Muscle of leg (tissue), 11 donors: ENCODE results near the gene COL24A1. TPM values are rescaled to one million over a fixed set of nuclear protein-coding genes. Genes with fewer than 3 reads are reported as not detected.
A peak's percentile ranks its signal among the peaks of the same experiment; 100 is the strongest.
"Not testable (repeated sequence)": the region's sequence is repeated elsewhere in the genome, so short reads cannot be mapped to it uniquely, and the experiment has no call there.

Source experiments
- DNase-seq: peaks from one replicate; pipeline ENCODE4 v3.0.0; 2013
- H3K27ac ChIP-seq: one replicate; pipeline ENCODE4 v1.5.1; 2013; ENCODE audit warnings: mild to moderate bottlenecking, low read length, control low read depth
- H3K27me3 ChIP-seq: one replicate; pipeline ENCODE4 v1.6.1; 2013; ENCODE audit warnings: low read length; ENCODE audit not compliant: control insufficient read depth, insufficient read depth
- H3K36me3 ChIP-seq: one replicate; pipeline ENCODE4 v1.6.1; 2013; ENCODE audit warnings: low read length; ENCODE audit not compliant: control insufficient read depth, insufficient read depth
- H3K4me1 ChIP-seq: one replicate; pipeline ENCODE4 v1.6.1; 2013; ENCODE audit warnings: low read length; ENCODE audit not compliant: control insufficient read depth, insufficient read depth
- H3K4me3 ChIP-seq: one replicate; pipeline ENCODE4 v1.5.1; 2013; ENCODE audit warnings: low read length, control low read depth
- H3K9me3 ChIP-seq: replicated peaks from 2 replicates; pipeline ENCODE4 v1.6.1; 2013; ENCODE audit warnings: low read depth, low read length; ENCODE audit not compliant: control insufficient read depth
- WGBS: methylation state at CpG from one replicate; pipeline ENCODE4 v1.1.5; 2013; ENCODE audit warnings: missing lambda C conversion rate; ENCODE audit not compliant: insufficient coverage; 5-methylcytosine and 5-hydroxymethylcytosine counted together
- polyA plus RNA-seq, 8 donors: library from polyadenylated mRNA; unstranded; fragments of 120-200 nt; gene quantifications; one replicate each; pipeline versions ENCODE4 v1.2.1 to v1.2.3, GENCODE V29; 2013; ENCODE audit warnings: inconsistent platforms in 1 of 8, low replicate concordance in 1 of 8; ENCODE audit not compliant: insufficient read length in 8 of 8, insufficient read depth in 1 of 8
- total RNA-seq: library from RNA; stranded (reverse); fragments of 120-200 nt; gene quantifications from one replicate; pipeline ENCODE4 v1.2.4, GENCODE V29; 2013

The COL24A1 gene
- total and polyA plus RNA-seq, 9 donors, result 3.3 to 12.4 (median 6.6) TPM

DNA sequence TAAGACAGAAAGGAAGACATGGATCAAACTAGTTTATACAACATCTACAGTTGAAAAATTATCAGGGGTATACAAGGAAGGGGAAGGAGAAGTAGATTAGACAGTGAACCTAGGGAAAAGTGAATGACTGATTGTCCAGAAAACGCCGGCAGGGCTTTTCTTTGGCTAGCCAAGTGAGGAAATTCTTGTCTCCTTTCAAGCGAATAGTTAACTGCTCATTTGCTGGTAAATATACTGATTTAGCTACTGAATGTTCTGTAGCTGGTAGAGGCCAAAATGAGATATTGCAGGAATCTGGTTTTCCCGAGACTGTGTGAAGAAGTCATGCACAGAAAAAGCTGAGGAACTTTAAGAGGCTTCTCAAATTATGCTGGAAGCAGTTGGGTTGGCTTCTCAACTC is 319.8 kb downstream of the COL24A1 start:
- DNase-seq, result no peak
- no peaks in the 10 kb centered on the region for H3K4me1 ChIP-seq
- no peaks in the 10 kb centered on the region for H3K9me3 ChIP-seq
- no peaks in the 10 kb centered on the region for H3K27me3 ChIP-seq
- H3K27ac ChIP-seq, result no peak overlapping the region
- no peak overlapping the region for H3K4me3 ChIP-seq
- H3K36me3 ChIP-seq, result no peaks in the 10 kb centered on the region
- WGBS, result 67% methylated on average over 4 of the region's 4 CpGs

DNA sequence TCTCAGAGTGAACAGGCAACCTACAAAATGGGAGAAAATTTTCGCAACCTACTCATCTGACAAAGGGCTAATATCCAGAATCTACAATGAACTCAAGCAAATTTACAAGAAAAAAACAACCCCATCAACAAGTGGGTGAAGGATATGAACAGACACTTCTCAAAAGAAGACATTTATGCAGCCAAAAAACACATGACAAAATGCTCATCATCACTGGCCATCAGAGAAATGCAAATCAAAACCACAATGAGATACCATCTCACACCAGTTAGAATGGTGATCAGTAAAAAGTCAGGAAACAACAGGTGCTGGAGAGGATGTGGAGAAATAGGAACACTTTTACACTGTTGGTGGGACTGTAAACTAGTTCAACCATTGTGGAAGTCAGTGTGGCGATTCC is 323.4 kb downstream of the COL24A1 start:
- WGBS, result no CpG with 5 or more reads among the region's 2 CpGs
- H3K4me3 ChIP-seq, DNase-seq, H3K27me3 ChIP-seq, H3K9me3 ChIP-seq, H3K36me3 ChIP-seq, H3K27ac ChIP-seq, H3K4me1 ChIP-seq: not testable (repeated sequence)

DNA sequence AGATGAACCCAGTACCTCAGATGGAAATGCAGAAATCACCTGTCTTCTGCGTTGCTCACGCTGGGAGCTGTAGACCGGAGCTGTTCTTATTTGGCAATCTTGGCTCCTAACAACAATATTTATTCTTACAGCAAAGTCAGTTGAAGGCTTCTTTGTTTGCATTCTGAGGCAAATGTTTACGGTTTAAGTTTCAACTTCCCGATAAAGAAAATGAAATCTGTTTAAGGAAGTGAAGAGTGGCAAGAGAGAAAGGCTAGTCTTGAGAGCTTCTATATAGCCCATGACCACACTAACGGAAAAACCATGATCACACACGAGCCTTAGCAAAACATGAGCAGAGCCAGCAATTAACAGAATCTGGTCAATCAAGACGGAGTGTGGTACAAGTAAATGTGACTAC is 325.7 kb downstream of the COL24A1 start:
- no peak overlapping the region for H3K27ac ChIP-seq
- no peaks in the 10 kb centered on the region for H3K36me3 ChIP-seq
- WGBS, result 100% methylated on average over 1 of the region's 8 CpGs
- H3K27me3 ChIP-seq, result no peaks in the 10 kb centered on the region
- no peak for DNase-seq
- no peak overlapping the region for H3K4me3 ChIP-seq
- H3K9me3 ChIP-seq, result no peaks in the 10 kb centered on the region
- no peaks in the 10 kb centered on the region for H3K4me1 ChIP-seq

DNA sequence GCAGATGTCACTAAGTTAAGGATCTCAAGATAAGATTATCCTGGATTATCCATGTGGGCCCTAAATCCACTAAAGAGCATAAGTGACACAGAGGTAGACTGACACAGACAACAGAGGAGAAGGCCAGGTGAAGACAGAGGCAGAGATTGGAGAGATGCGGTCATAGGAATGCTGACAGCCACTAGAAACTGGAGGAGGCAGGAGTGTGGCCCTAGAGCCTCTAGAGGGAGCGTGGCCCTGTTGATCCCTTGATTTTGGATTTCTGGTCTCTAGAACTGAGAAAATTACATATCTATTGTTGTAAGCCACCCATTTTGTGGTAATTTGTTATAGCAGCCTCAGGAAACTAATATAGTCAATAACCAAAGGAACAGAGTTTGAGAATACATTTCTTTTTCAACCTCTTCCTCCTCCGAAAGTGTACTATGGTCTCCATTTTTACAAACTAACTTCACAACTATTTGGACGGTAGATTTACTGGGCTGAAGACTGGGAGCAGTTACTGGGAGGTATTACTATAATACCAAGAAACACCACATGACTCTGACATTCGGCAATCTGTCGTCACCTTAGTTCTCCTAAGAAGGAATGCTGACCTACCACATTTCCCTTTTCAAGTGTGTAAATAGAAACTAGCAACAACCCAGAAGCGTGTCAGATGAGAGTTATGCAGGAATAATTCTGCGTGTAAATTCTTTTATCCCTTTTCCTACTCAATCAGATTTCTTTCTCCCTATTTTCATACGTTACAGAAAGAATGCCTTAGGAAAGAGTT is 332.3 kb downstream of the COL24A1 start:
- H3K36me3 ChIP-seq, result no peaks in the 10 kb centered on the region
- no peaks in the 10 kb centered on the region for H3K4me1 ChIP-seq
- 75% methylated on average over 1 of the region's 9 CpGs for WGBS
- DNase-seq, result no peak
- no peak overlapping the region for H3K4me3 ChIP-seq
- H3K9me3 ChIP-seq, result no peaks in the 10 kb centered on the region
- no peak overlapping the region for H3K27ac ChIP-seq
- H3K27me3 ChIP-seq, result no peaks in the 10 kb centered on the region

DNA sequence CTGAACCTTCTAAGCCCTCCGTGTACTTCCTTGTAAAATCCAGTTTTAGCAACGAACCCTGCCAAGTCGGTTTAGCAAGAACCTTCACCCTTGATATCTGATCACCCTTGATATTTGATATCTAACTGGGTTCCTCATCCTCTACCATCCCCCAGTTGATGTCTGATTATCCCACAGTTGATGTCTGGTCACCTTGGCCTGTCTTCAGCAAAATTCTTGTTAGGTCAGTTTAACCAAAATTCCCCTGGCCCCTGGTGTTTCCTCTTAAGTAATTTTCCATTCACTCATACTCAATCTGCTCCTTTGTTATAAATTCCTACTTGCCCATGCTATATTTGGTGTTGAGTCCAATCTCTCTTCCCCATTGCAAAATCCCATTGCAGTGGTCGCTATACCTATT is 333.9 kb downstream of the COL24A1 start:
- Histone ChIP-seq H3K27me3 (no peaks in the 10 kb centered on the region), H3K4me1 (no peaks in the 10 kb centered on the region), H3K4me3 (no peak overlapping the region), H3K9me3 (no peaks in the 10 kb centered on the region), H3K36me3 (no peaks in the 10 kb centered on the region), H3K27ac (no peak overlapping the region)
- DNase-seq, result no peak
- WGBS, result 53% methylated on average over 3 of the region's 4 CpGs

DNA sequence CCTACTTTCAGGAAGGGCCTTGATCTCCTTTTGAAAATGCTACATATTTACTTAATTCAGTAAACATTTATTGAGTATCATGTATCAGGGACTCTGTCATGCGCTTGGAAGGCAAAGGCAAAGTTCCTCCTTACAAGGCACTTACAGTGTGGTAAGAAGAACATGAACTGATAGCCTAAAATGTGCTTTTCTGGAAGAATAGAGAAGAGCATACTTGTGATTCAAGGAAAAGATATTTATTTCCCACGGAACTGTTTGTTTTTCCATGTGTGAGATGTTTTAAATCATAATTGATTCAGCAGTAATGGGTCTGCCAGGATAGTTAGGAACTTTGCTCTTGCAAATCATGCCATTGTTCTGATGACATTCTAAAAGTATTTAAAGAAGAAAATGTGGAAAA is 338.2 kb downstream of the COL24A1 start:
- H3K9me3 ChIP-seq, result no peaks in the 10 kb centered on the region
- H3K27ac ChIP-seq, result no peak overlapping the region
- no peaks in the 10 kb centered on the region for H3K36me3 ChIP-seq

DNA sequence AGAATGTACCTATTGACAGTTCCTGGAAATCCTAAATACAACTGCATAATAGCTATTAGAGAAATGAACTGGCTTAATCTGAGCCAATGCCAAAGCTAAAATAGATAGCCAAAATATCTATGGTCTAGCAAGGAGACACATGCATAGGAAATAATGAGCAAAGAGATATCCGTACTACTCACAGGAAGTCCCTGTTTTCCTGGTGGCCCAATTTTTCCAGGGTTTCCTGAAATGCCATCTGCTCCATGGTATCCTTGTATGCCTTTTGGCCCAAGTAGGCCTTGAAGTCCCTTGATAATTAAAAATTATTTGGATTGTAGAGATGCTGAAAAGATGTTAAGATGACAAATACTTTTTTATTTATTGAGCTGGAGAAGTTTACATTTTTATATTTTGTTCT is 340.0 kb downstream of the COL24A1 start:
- 40% methylated on average over 1 of the region's 1 CpG for WGBS
- Histone ChIP-seq H3K4me3 (no peak overlapping the region), H3K9me3 (no peaks in the 10 kb centered on the region), H3K27me3 (no peaks in the 10 kb centered on the region), H3K36me3 (no peaks in the 10 kb centered on the region), H3K4me1 (no peaks in the 10 kb centered on the region), H3K27ac (no peak overlapping the region)
- DNase-seq, result no peak

More for the DNA sequence above, 338.2 kb downstream of the COL24A1 start:
- no peaks in the 10 kb centered on the region for H3K27me3 ChIP-seq
- H3K4me1 ChIP-seq, result no peaks in the 10 kb centered on the region
- WGBS, result no CpG with 5 or more reads among the region's 2 CpGs
- H3K4me3 ChIP-seq, result no peak overlapping the region
- peak; percentile 54 for DNase-seq

DNA sequence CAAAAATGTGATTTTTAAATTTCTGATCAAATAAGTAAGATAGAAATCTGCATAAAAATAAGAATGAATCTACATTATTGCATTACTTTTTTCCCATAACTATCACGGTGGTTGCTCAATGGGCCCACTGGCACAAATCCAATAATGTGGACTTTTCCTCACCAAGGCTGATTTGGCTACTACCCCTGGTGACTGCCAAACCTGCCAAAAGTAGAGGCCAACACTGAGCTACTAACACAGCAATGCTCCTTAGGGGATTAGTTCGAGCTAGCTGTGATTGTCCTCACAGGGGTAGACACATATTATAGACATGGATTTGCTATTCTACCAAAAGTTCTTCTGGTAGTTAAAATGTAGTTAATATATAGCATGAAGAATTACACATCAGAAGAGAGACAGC is 340.7 kb downstream of the COL24A1 start:
- no peaks in the 10 kb centered on the region for H3K9me3 ChIP-seq
- no peaks in the 10 kb centered on the region for H3K36me3 ChIP-seq
- no peaks in the 10 kb centered on the region for H3K27me3 ChIP-seq
- no peak for DNase-seq
- 100% methylated on average over 1 of the region's 2 CpGs for WGBS
- H3K27ac ChIP-seq, result no peak overlapping the region
- no peaks in the 10 kb centered on the region for H3K4me1 ChIP-seq
- no peak overlapping the region for H3K4me3 ChIP-seq

DNA sequence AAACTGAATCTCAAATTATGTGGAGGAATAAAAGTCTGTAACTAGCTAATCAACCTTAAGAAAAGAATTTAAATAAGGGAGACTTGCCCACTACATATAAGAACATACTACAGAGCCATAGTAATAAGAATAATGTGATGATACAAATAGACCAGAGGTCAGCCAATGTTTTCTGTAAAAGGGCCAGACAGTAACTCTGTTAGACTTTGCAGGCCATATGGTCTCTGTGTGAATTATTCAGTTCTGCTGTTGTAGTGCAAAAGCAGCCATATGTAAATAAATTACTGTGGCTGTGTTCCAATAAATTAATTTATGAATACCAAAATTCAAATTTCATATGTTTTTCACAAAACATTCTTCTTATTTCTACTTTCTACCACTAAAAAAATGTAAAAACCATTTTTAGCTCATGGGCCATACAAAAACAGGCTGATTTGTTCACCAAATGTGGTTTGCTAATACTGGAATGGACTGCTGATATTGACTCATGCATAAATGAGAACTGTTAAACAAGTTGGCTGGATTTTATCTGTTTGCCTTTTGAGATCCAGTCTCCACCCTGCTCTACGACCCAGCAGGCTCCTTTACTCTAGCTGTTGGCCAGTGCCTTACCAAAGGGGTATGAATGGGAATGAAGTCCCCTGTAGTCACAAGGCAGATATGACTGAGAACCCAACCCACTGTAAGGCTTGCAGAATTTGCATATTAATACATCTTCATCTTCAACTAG is 350.2 kb downstream of the COL24A1 start:
- Histone ChIP-seq H3K27ac (no peak overlapping the region), H3K4me3 (no peak overlapping the region), H3K9me3 (peaks cover 2% of the 10 kb centered on the region), H3K4me1 (no peaks in the 10 kb centered on the region), H3K36me3 (no peaks in the 10 kb centered on the region), H3K27me3 (no peaks in the 10 kb centered on the region)
- WGBS, result no CpG with 5 or more reads among the region's 1 CpG
- peak; percentile 63 for DNase-seq

DNA sequence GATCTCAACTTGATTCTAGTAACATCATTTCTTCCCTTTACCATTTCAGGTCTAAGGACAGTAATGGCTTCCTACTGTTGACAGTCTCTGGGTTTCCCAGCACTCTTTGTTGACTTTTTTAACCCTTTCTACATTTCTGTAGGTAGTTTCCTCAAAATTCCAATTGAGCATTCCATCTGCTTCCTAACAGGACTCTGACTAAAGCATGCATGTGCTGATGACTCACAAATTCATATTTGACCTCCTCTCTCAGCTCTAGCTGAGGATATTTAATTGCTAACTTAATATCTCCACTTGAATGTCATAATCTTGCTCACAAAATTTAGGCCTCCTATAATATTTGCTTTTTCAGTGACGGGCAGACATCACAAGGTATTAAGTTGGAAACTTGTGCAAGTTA is 355.1 kb downstream of the COL24A1 start:
- Histone ChIP-seq H3K9me3 (no peaks in the 10 kb centered on the region), H3K27ac (no peak overlapping the region), H3K27me3 (no peaks in the 10 kb centered on the region), H3K36me3 (no peaks in the 10 kb centered on the region), H3K4me1 (no peaks in the 10 kb centered on the region), H3K4me3 (no peak overlapping the region)
- WGBS, result no CpG with 5 or more reads among the region's 1 CpG
- no peak for DNase-seq
